ENCODE measurements around the gene ASS1. TPM values are rescaled to one million over a fixed set of nuclear protein-coding genes. Genes with fewer than 3 reads are reported as not detected.

ASS1 gene
- total RNA-seq, 1 experiment from 2014 or later, result 83.0 TPM

DNA sequence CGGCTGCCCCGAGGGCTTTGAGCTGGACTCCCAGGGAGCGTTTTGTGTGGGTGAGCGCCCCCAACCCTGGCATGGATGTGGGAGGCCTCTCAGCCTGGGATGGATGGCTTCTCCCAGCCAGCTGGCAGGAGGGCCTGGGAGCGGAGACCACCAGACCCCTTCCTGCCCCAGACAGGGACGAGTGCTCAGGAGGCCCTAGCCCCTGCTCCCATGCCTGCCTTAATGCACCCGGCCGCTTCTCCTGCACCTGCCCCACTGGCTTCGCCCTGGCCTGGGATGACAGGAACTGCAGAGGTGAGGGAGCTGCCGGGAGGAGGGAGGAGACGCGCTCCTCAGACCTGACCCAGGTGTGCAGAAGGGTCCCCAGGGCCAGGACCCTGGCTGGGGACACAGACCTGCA, 17.4 kb upstream of the ASS1 start:
- Histone ChIP-seq H3K27me3 (ENCODE audit: low read length) (no peaks in the 10 kb centered on the region), H3K79me2 (ENCODE audit: low read length) (no peaks in the 10 kb centered on the region), H4K20me1 (ENCODE audit: low read length) (no peaks in the 10 kb centered on the region), H3K4me3 (ENCODE audit: low read length) (no peak overlapping the region), H3K4me2 (ENCODE audit: low read length) (no peak overlapping the region), H3K9me2 (replicated peaks; ENCODE audit: low read length) (no peaks in the 10 kb centered on the region), H3K4me1 (ENCODE audit: insufficient read depth, low read length) (peaks cover 7% of the 10 kb centered on the region), H3K27ac (ENCODE audit: low read length) (no peak overlapping the region), H3K36me3 (ENCODE audit: low read depth, low read length) (no peaks in the 10 kb centered on the region), H3F3A (ENCODE audit: low read length, unreplicated experiment) (no peaks in the 10 kb centered on the region), H3K9me3 (ENCODE audit: low read length) (no peaks in the 10 kb centered on the region), H3K9ac (ENCODE audit: low read length) (no peak overlapping the region), H2AFZ (ENCODE audit: low read length) (no peak overlapping the region)
- TF ChIP-seq EZH2 (IDR thresholded peaks at IDR 0.05; ENCODE audit: low read length, unreplicated experiment) (no peak), EZH2phosphoT487 (IDR thresholded peaks at IDR 0.05; ENCODE audit: borderline replicate concordance, low read length) (no peak)
- TF ChIP-seq, protein P1, sequence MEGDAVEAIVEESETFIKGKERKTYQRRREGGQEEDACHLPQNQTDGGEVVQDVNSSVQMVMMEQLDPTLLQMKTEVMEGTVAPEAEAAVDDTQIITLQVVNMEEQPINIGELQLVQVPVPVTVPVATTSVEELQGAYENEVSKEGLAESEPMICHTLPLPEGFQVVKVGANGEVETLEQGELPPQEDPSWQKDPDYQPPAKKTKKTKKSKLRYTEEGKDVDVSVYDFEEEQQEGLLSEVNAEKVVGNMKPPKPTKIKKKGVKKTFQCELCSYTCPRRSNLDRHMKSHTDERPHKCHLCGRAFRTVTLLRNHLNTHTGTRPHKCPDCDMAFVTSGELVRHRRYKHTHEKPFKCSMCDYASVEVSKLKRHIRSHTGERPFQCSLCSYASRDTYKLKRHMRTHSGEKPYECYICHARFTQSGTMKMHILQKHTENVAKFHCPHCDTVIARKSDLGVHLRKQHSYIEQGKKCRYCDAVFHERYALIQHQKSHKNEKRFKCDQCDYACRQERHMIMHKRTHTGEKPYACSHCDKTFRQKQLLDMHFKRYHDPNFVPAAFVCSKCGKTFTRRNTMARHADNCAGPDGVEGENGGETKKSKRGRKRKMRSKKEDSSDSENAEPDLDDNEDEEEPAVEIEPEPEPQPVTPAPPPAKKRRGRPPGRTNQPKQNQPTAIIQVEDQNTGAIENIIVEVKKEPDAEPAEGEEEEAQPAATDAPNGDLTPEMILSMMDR (conservative IDR thresholded peaks at IDR 0.05; ENCODE audit: low read depth, low read length), result no peak
- DNase-seq (no peak), ATAC-seq (no peak)
- intact Hi-C loops (cut with micrococcal nuclease), result no loop called here
- ChIA-PET CTCF (interaction anchor here (0.6 kb wide), 1 partner anchor 182 kb away, joined by 3 read pairs; no protein-coding TSS in a partner anchor), POLR2A (ENCODE audit: unreplicated experiment) (no interaction called here)
- BruUV-seq (replicated peaks), result no TSS peak

DNA sequence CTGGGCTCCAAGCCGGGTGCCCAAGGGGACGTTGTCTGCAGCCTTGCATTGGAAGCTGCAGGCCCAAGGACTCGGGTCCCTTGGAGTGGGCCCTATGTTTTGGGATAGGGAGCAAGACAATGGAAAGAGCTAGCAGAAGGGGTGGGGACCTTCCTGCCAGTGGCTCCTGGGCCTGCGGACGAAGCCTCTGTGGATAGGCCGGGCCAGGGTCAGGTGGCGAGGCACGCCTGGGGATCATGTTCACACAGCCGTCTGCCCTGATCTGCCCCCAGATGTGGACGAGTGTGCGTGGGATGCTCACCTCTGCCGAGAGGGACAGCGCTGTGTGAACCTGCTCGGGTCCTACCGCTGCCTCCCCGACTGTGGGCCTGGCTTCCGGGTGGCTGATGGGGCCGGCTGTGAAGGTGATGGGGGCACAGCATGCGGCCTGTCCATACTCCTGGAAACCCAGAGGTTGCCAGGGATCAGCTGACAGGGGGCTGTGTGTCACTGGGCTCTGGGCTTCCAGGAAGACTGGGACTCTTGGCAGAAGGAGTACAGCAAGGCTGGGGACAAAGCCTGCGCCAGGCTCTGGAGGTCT, 16.6 kb upstream of the ASS1 start:
- no peaks in the 10 kb centered on the region for H3K9me3 ChIP-seq (ENCODE audit: low read length)
- H3K27ac ChIP-seq (ENCODE audit: low read length), result no peak overlapping the region
- ChIA-PET CTCF (no interaction called here), POLR2A (ENCODE audit: unreplicated experiment) (no interaction called here)
- H3K79me2 ChIP-seq (ENCODE audit: low read length), result no peaks in the 10 kb centered on the region
- H2AFZ ChIP-seq (ENCODE audit: low read length), result no peak overlapping the region
- no peaks in the 10 kb centered on the region for H3K27me3 ChIP-seq (ENCODE audit: low read length)
- H3K36me3 ChIP-seq (ENCODE audit: low read depth, low read length), result no peaks in the 10 kb centered on the region
- no peak overlapping the region for H3K4me2 ChIP-seq (ENCODE audit: low read length)
- BruUV-seq (replicated peaks), result no TSS peak
- TF ChIP-seq EZH2 (IDR thresholded peaks at IDR 0.05; ENCODE audit: low read length, unreplicated experiment), result no peak
- no peak for TF ChIP-seq EZH2phosphoT487 (IDR thresholded peaks at IDR 0.05; ENCODE audit: borderline replicate concordance, low read length)
- TF ChIP-seq, protein P1 (conservative IDR thresholded peaks at IDR 0.05; ENCODE audit: low read depth, low read length), result no peak
- no peak overlapping the region for H3K4me3 ChIP-seq (ENCODE audit: low read length)
- H3K4me1 ChIP-seq (ENCODE audit: insufficient read depth, low read length), result peaks cover 12% of the 10 kb centered on the region
- intact Hi-C loops (cut with micrococcal nuclease), result no loop called here
- DNase-seq, result no peak
- no peak overlapping the region for H3K9ac ChIP-seq (ENCODE audit: low read length)
- ATAC-seq, result no peak
- no peaks in the 10 kb centered on the region for H3F3A ChIP-seq (ENCODE audit: low read length, unreplicated experiment)
- H4K20me1 ChIP-seq (ENCODE audit: low read length), result no peaks in the 10 kb centered on the region
- no peaks in the 10 kb centered on the region for H3K9me2 ChIP-seq (replicated peaks; ENCODE audit: low read length)

DNA sequence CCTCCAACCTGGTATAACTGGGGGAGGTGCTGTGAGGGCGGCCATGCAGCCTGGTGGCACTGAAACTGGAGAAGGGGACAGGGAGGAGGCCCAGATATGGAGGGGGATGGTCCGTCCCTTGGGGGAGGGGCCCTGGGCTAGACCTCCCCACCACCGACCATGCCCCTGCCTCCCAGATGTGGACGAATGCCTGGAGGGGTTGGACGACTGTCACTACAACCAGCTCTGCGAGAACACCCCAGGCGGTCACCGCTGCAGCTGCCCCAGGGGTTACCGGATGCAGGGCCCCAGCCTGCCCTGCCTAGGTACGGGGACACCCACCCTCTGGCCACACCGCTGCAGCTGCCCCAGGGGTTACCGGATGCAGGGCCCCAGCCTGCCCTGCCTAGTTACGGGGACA, 15.4 kb upstream of the ASS1 start:
- H3K4me1 ChIP-seq (ENCODE audit: insufficient read depth, low read length), result peaks cover 12% of the 10 kb centered on the region
- BruUV-seq (replicated peaks), result no TSS peak
- ChIA-PET POLR2A (ENCODE audit: unreplicated experiment) (no interaction called here), CTCF (no interaction called here)
- H3F3A ChIP-seq (ENCODE audit: low read length, unreplicated experiment), result no peaks in the 10 kb centered on the region
- no peaks in the 10 kb centered on the region for H3K9me3 ChIP-seq (ENCODE audit: low read length)
- H2AFZ ChIP-seq (ENCODE audit: low read length), result no peak overlapping the region
- no peak overlapping the region for H3K4me2 ChIP-seq (ENCODE audit: low read length)
- intact Hi-C loops (cut with micrococcal nuclease), result no loop called here
- DNase-seq (no peak), ATAC-seq (no peak)
- no peak overlapping the region for H3K9ac ChIP-seq (ENCODE audit: low read length)
- H3K4me3 ChIP-seq (ENCODE audit: low read length), result no peak overlapping the region
- no peaks in the 10 kb centered on the region for H3K9me2 ChIP-seq (replicated peaks; ENCODE audit: low read length)
- TF ChIP-seq EZH2phosphoT487 (IDR thresholded peaks at IDR 0.05; ENCODE audit: borderline replicate concordance, low read length), result no peak
- no peak for TF ChIP-seq EZH2 (IDR thresholded peaks at IDR 0.05; ENCODE audit: low read length, unreplicated experiment)
- TF ChIP-seq, protein P1 (conservative IDR thresholded peaks at IDR 0.05; ENCODE audit: low read depth, low read length), result no peak
- H3K27me3 ChIP-seq (ENCODE audit: low read length), result no peaks in the 10 kb centered on the region
- H3K79me2 ChIP-seq (ENCODE audit: low read length), result no peaks in the 10 kb centered on the region
- no peaks in the 10 kb centered on the region for H3K36me3 ChIP-seq (ENCODE audit: low read depth, low read length)
- H3K27ac ChIP-seq (ENCODE audit: low read length), result no peak overlapping the region
- H4K20me1 ChIP-seq (ENCODE audit: low read length), result no peaks in the 10 kb centered on the region
